GM23248 (cell line): ENCODE results near the gene LRRC59.

Experiments used
- EZH2 ChIP-seq: fragments of 200-600 bp; sonication (generic); IDR thresholded peaks from 2 replicates; pipeline ENCODE4 v1.6.1; 2018; ENCODE audit warnings: antibody characterized with exemption, mild to moderate bottlenecking; ENCODE audit not compliant: insufficient read depth, poor library complexity, severe bottlenecking
- EZH2phosphoT487 ChIP-seq: fragments of 200-600 bp; sonication (generic); IDR thresholded peaks from 2 replicates; pipeline ENCODE4 v1.6.1; 2018; ENCODE audit warnings: antibody characterized with exemption, moderate library complexity, mild to moderate bottlenecking, low read depth; ENCODE audit not compliant: insufficient read depth

DNA sequence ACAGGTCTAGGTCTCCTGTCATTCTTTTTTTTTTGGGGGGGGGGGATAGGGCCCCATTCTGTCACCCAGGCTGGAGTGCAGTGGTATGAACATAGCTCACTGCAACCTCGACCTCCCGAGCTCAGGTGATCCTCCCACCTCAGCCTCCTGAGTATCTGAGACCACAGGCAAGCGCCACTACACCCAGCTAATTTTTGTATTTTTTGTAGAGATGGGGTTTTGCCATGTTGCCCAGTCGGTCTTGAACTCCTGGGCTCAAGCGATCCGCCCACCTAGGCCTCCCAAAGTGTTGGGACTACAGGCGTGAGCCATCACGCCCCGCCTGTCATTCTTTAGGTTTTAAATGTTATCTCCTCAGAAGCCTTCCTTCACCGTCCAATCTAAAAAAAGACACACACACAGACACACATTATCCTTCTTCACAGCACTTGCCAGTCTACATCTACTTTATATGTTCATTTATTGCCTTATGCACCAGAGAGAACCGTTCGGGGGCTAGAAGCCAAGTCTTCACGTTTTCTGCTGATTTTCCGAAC is 25.0 kb downstream of the LRRC59 start:
- TF ChIP-seq EZH2 = no peak
- TF ChIP-seq EZH2phosphoT487 = no peak
